OCI-LY7 (cell line): Measurements from ENCODE around the gene DGCR2. TPM values are rescaled to one million over a fixed set of nuclear protein-coding genes. Genes with fewer than 3 reads are reported as not detected.

Experiments
- BruUV-seq: library from RNA; stranded (reverse); fragments of 400-500 nt; replicated peaks from 2 replicates; lab custom pipeline; 2021; lab: Mats Ljungman, UMichigan
- CTCF ChIA-PET: fragments of 300-600 bp; sonication (Branson Sonifier 250); formaldehyde crosslinking; loops from one replicate; lab custom pipeline; 2022; ENCODE audit warnings: antibody characterized with exemption; ENCODE audit not compliant: unreplicated experiment; lab: Charles Lee
- POLR2A ChIA-PET: fragments of 300-600 bp; sonication (Branson Sonifier 250); formaldehyde crosslinking; loops from one replicate; lab custom pipeline; 2022; ENCODE audit warnings: antibody characterized with exemption; lab: Charles Lee
- DNase-seq: peaks from one replicate; pipeline ENCODE4 v3.0.0-alpha.2; 2015; ENCODE audit warnings: low spot score
- H2AFZ ChIP-seq: fragments of 200-600 bp; sonication (generic), shearing (Covaris generic); 2 replicates; pipeline ENCODE4 v1.6.1; 2014; ENCODE audit warnings: mild to moderate bottlenecking, antibody characterized with exemption, low read length, moderate library complexity
- H3K27ac ChIP-seq: fragments of 200-600 bp; sonication (generic); 2 replicates; pipeline ENCODE4 v1.5.1; 2014; ENCODE audit warnings: mixed run types, low read depth, mild to moderate bottlenecking, moderate library complexity, low read length, inconsistent platforms; ENCODE audit not compliant: poor library complexity, severe bottlenecking
- H3K36me3 ChIP-seq: fragments of 200-600 bp; sonication (generic); 2 replicates; pipeline ENCODE4 v1.6.1; 2014; ENCODE audit warnings: mild to moderate bottlenecking, antibody characterized with exemption, low read length, moderate library complexity, mixed read lengths; ENCODE audit not compliant: insufficient read depth
- H3K4me1 ChIP-seq: fragments of 200-600 bp; sonication (generic); 2 replicates; pipeline ENCODE4 v1.5.1; 2014; ENCODE audit warnings: mild to moderate bottlenecking, low read length; ENCODE audit not compliant: insufficient read depth, poor library complexity, severe bottlenecking
- H3K4me2 ChIP-seq: fragments of 200-600 bp; sonication (generic); 2 replicates; pipeline ENCODE4 v1.6.1; 2014; ENCODE audit warnings: mild to moderate bottlenecking, low read length
- H3K4me3 ChIP-seq: fragments of 200-600 bp; sonication (generic); 2 replicates; pipeline ENCODE4 v1.5.1; 2014; ENCODE audit warnings: mild to moderate bottlenecking, low read depth, low read length; ENCODE audit not compliant: poor library complexity, severe bottlenecking
- H3K79me2 ChIP-seq: fragments of 200-600 bp; sonication (generic); 2 replicates; pipeline ENCODE4 v1.6.1; 2016; ENCODE audit warnings: low read depth, mild to moderate bottlenecking, low read length, moderate library complexity, mixed read lengths; ENCODE audit not compliant: insufficient read depth
- H3K9me2 ChIP-seq: fragments of 200-600 bp; sonication (generic); 2 replicates; pipeline ENCODE4 v1.6.1; 2016; ENCODE audit warnings: mild to moderate bottlenecking, low read length, mixed read lengths; ENCODE audit not compliant: insufficient read depth
- H3K9me3 ChIP-seq: fragments of 200-600 bp; sonication (generic); 2 replicates; pipeline ENCODE4 v1.6.1; 2014; ENCODE audit warnings: mild to moderate bottlenecking, mixed run types, low read length, mixed read lengths
- H4K20me1 ChIP-seq: fragments of 200-600 bp; sonication (generic); 2 replicates; pipeline ENCODE4 v1.6.1; 2014; ENCODE audit warnings: mild to moderate bottlenecking, antibody characterized with exemption, low read length, moderate library complexity, mixed read lengths; ENCODE audit not compliant: insufficient read depth
- CTCF ChIP-seq: fragments of 200-600 bp; sonication (generic); conservative IDR thresholded peaks from 2 replicates; pipeline ENCODE4 v1.5.1; 2014; ENCODE audit warnings: mild to moderate bottlenecking, antibody characterized with exemption, low read length, moderate library complexity, mixed read lengths
- EZH2phosphoT487 ChIP-seq: fragments of 200-600 bp; sonication (generic); IDR thresholded peaks from 2 replicates; pipeline ENCODE4 v1.6.1; 2018; ENCODE audit warnings: low read depth, borderline replicate concordance, mild to moderate bottlenecking, mixed run types, antibody characterized with exemption, low read length, moderate library complexity, mixed read lengths
- intact Hi-C: fragments of 100-400 bp; cut with micrococcal nuclease; formaldehyde crosslinking; loops from one replicate; pipeline ENCODE4 v1.10.0; 2022; ENCODE audit not compliant: unreplicated experiment
- total RNA-seq, 2 experiments: library from RNA; depleted of rRNA in 1 of 2; stranded (reverse); fragments of >200 nt in 1 of 2; shearing (Covaris generic) in 1 of 2; gene quantifications; 2 replicates each; pipeline ENCODE4 v1.2.3, GENCODE V29; 2014 to 2022

Gene DGCR2
- total RNA-seq, 2 experiments from 2014 or later: 27.6 to 29.7 TPM

GRCh38 chr22:19098157-19098556 is 24.1 kb downstream of the DGCR2 start:
- Histone ChIP-seq H3K36me3 (peaks cover 30% of the 10 kb centered on the region), H3K9me2 (no peaks in the 10 kb centered on the region), H3K4me2 (no peak overlapping the region), H4K20me1 (peaks cover 3% of the 10 kb centered on the region; the same call in 1 of the 2 replicates), H2AFZ (no peak overlapping the region), H3K27ac (no peak overlapping the region), H3K4me3 (no peak overlapping the region), H3K4me1 (no peaks in the 10 kb centered on the region), H3K79me2 (peaks cover 23% of the 10 kb centered on the region; the same call in 1 of the 2 replicates), H3K9me3 (no peaks in the 10 kb centered on the region)
- DNase-seq: no peak
- POLR2A ChIA-PET: interaction anchor here (0.6 to 1.7 kb wide), 3 partner anchors 13 to 76 kb away, joined by 3 to 4 read pairs (median 4); partner anchors contain the start of gene ESS2
- BruUV-seq: no TSS peak
- CTCF ChIA-PET: no interaction called here
- TF ChIP-seq EZH2phosphoT487 (no peak), CTCF (no peak)
- intact Hi-C loops: no loop called here

GRCh38 chr22:19097518-19097917 is 24.7 kb downstream of the DGCR2 start:
- CTCF ChIA-PET: no interaction called here
- intact Hi-C loops: no loop called here
- Histone ChIP-seq H3K9me2 (no peaks in the 10 kb centered on the region), H2AFZ (no peak overlapping the region), H3K4me3 (no peak overlapping the region), H3K79me2 (peaks cover 16% of the 10 kb centered on the region; the same call in 1 of the 2 replicates), H4K20me1 (peaks cover 3% of the 10 kb centered on the region; the same call in 1 of the 2 replicates), H3K4me2 (no peak overlapping the region), H3K9me3 (no peaks in the 10 kb centered on the region), H3K4me1 (no peaks in the 10 kb centered on the region), H3K27ac (no peak overlapping the region), H3K36me3 (peaks cover 30% of the 10 kb centered on the region)
- POLR2A ChIA-PET: interaction anchor here (0.6 to 1.7 kb wide), 2 partner anchors 47 to 587 kb away, joined by 3 to 4 read pairs; partner anchors contain the start of gene ESS2
- TF ChIP-seq EZH2phosphoT487 (no peak), CTCF (no peak)
- no TSS peak for BruUV-seq
- DNase-seq: no peak

GRCh38 chr22:19096555-19096954 is 25.7 kb downstream of the DGCR2 start:
- POLR2A ChIA-PET: interaction anchor here (0.6 to 1.0 kb wide), 4 partner anchors 14 to 588 kb away, joined by 3 to 4 read pairs (median 3); no protein-coding TSS in a partner anchor
- no TSS peak for BruUV-seq

More at GRCh38 chr22:19096555-19096954, 25.7 kb downstream of the DGCR2 start:
- H3K4me1 ChIP-seq: no peaks in the 10 kb centered on the region
- H3K27ac ChIP-seq: no peak overlapping the region
- TF ChIP-seq CTCF (no peak), EZH2phosphoT487 (no peak)
- peaks cover 16% of the 10 kb centered on the region; the same call in 1 of the 2 replicates for H3K79me2 ChIP-seq
- no peaks in the 10 kb centered on the region for H3K9me2 ChIP-seq
- peaks cover 24% of the 10 kb centered on the region for H3K36me3 ChIP-seq
- intact Hi-C loops: no loop called here
- no peak overlapping the region for H3K4me2 ChIP-seq
- CTCF ChIA-PET: no interaction called here
- H3K9me3 ChIP-seq: no peaks in the 10 kb centered on the region
- no peak for DNase-seq
- H4K20me1 ChIP-seq: peaks cover 3% of the 10 kb centered on the region; the same call in 1 of the 2 replicates
- H3K4me3 ChIP-seq: no peak overlapping the region
- no peak overlapping the region for H2AFZ ChIP-seq
